ENCODE measurements around the gene CCDC33.

GRCh38 chr15:74208496-74208895 is 27.6 kb upstream of the CCDC33 start:
- TF ChIP-seq CTCF (conservative IDR thresholded peaks at IDR 0.05; ENCODE audit: low read depth in 2 of 2), result no peak
- no peak for TF ChIP-seq EZH2 (IDR thresholded peaks at IDR 0.05; ENCODE audit: low read depth, unreplicated experiment)
- no peak for TF ChIP-seq ZNF114 (CRISPR knock-in tag; IDR thresholded peaks at IDR 0.05)
- TF ChIP-seq, protein P1, sequence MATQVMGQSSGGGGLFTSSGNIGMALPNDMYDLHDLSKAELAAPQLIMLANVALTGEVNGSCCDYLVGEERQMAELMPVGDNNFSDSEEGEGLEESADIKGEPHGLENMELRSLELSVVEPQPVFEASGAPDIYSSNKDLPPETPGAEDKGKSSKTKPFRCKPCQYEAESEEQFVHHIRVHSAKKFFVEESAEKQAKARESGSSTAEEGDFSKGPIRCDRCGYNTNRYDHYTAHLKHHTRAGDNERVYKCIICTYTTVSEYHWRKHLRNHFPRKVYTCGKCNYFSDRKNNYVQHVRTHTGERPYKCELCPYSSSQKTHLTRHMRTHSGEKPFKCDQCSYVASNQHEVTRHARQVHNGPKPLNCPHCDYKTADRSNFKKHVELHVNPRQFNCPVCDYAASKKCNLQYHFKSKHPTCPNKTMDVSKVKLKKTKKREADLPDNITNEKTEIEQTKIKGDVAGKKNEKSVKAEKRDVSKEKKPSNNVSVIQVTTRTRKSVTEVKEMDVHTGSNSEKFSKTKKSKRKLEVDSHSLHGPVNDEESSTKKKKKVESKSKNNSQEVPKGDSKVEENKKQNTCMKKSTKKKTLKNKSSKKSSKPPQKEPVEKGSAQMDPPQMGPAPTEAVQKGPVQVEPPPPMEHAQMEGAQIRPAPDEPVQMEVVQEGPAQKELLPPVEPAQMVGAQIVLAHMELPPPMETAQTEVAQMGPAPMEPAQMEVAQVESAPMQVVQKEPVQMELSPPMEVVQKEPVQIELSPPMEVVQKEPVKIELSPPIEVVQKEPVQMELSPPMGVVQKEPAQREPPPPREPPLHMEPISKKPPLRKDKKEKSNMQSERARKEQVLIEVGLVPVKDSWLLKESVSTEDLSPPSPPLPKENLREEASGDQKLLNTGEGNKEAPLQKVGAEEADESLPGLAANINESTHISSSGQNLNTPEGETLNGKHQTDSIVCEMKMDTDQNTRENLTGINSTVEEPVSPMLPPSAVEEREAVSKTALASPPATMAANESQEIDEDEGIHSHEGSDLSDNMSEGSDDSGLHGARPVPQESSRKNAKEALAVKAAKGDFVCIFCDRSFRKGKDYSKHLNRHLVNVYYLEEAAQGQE (IDR thresholded peaks at IDR 0.05; ENCODE audit: unreplicated experiment), result no peak
- no peak for TF ChIP-seq EZH2phosphoT487 (IDR thresholded peaks at IDR 0.05; ENCODE audit: unreplicated experiment)

All from GM23338 (cell line).